HG02759 (cell line): Measurements from ENCODE around the gene LGALS3BP.

Experiments used
- ATAC-seq: cut with Tn5 transposase; IDR thresholded peaks from one replicate; pipeline ENCODE4 v1.9.1; 2021; ENCODE audit warnings: mild to moderate bottlenecking, moderate library complexity; ENCODE audit not compliant: unreplicated experiment

LGALS3BP gene

GRCh38 chr17:79017546-79018369 lies 38.0 kb upstream of the LGALS3BP start:
- ATAC-seq, result no peak

- ATAC-seq, result no peak
Observed at GRCh38 chr17:79014158-79014758, 34.5 kb upstream of the LGALS3BP start.

GRCh38 chr17:79012563-79013134 lies 32.9 kb upstream of the LGALS3BP start:
- no peak for ATAC-seq

- no peak for ATAC-seq
Observed at GRCh38 chr17:79011451-79012147, 31.9 kb upstream of the LGALS3BP start.

GRCh38 chr17:79010304-79010646 lies 30.6 kb upstream of the LGALS3BP start:
- ATAC-seq, result no peak

- ATAC-seq, result peak; percentile 96
Observed at GRCh38 chr17:79009397-79010303, 29.9 kb upstream of the LGALS3BP start, which contains the start of gene CANT1. Gene CANT1 (minus strand): TSS chr17:79009764. CDS start chr17:78997622, 12,142 bp downstream.

GRCh38 chr17:79008666-79009387 lies 29.1 kb upstream of the LGALS3BP start:
- no peak for ATAC-seq

GRCh38 chr17:79007504-79008381 lies 28.0 kb upstream of the LGALS3BP start:
- ATAC-seq, result no peak

GRCh38 chr17:79006794-79007503 lies 27.2 kb upstream of the LGALS3BP start:
- no peak for ATAC-seq

GRCh38 chr17:79006046-79006445 lies 26.3 kb upstream of the LGALS3BP start:
- no peak for ATAC-seq

- ATAC-seq, result no peak
Observed at GRCh38 chr17:79005063-79005861, 25.5 kb upstream of the LGALS3BP start.

- ATAC-seq, result no peak
Observed at GRCh38 chr17:79003661-79004411, 24.1 kb upstream of the LGALS3BP start.

GRCh38 chr17:79002796-79003593 lies 23.3 kb upstream of the LGALS3BP start:
- ATAC-seq, result no peak

- ATAC-seq, result no peak
Observed at GRCh38 chr17:79002291-79002690, 22.6 kb upstream of the LGALS3BP start.

- ATAC-seq, result no peak
Observed at GRCh38 chr17:79001190-79002020, 21.7 kb upstream of the LGALS3BP start.
